Gastrocnemius medialis (tissue), 4 donors: Measurements from ENCODE around the gene GBP2. TPM values are rescaled to one million over a fixed set of nuclear protein-coding genes. Genes with fewer than 3 reads are reported as not detected.

Source experiments
- ATAC-seq, 2 donors: fragments of 150-250 bp; one replicate each; pipeline ENCODE4 v1.9.1; 2016
- DNase-seq, 2 donors: peaks; one replicate each; pipeline ENCODE4 v3.0.0-alpha.2; 2019
- H3K27ac ChIP-seq, 4 donors: fragments of 200-600 bp; sonication (generic); 1 replicate in 1 of 4; 2 replicates in 3 of 4; pipeline ENCODE4 v1.5.1; 2016 to 2018; ENCODE audit warnings: mild to moderate bottlenecking in 2 of 4, moderate library complexity in 1 of 4
- H3K27me3 ChIP-seq, 3 donors: fragments of 200-600 bp; sonication (generic) in 2 of 3; 1 replicate in 1 of 3; 2 replicates in 2 of 3; pipeline versions ENCODE4 v1.5.1 to v1.6.0; 2016 to 2019; ENCODE audit warnings: mild to moderate bottlenecking in 1 of 3, moderate library complexity in 1 of 3
- H3K36me3 ChIP-seq, 2 donors: fragments of 200-600 bp; sonication (generic) in 1 of 2; one replicate each; pipeline ENCODE4 v1.5.1; 2017 to 2018
- H3K4me1 ChIP-seq, 2 donors: fragments of 200-600 bp; sonication (generic) in 1 of 2; one replicate each; pipeline ENCODE4 v1.5.1; 2016 to 2017; ENCODE audit warnings: mild to moderate bottlenecking in 2 of 2
- H3K4me3 ChIP-seq, 4 donors: fragments of 200-600 bp; sonication (generic) in 3 of 4; 1 replicate in 1 of 4; 2 replicates in 3 of 4; pipeline ENCODE4 v1.5.1; 2016 to 2019; ENCODE audit warnings: mild to moderate bottlenecking in 2 of 4
- H3K9me3 ChIP-seq, 3 donors: fragments of 200-600 bp; sonication (generic) in 2 of 3; 1 replicate in 1 of 3; 2 replicates in 2 of 3; pipeline ENCODE4 v1.5.1; 2016 to 2019
- POLR2A ChIP-seq, 2 donors: fragments of 450-650 bp; IDR thresholded peaks; one replicate each; pipeline ENCODE4 v1.6.1; 2017; ENCODE audit warnings: antibody characterized with exemption in 2 of 2, mild to moderate bottlenecking in 2 of 2, moderate library complexity in 2 of 2
- in situ Hi-C, 4 donors: fragments of 200-750 bp; cut with MboI; loops; one replicate each; pipeline versions ENCODE4 v1.15.0 to v1.8.0; 2017; ENCODE audit warnings: low sequenced_read_pairs in 4 of 4
- intact Hi-C: fragments of 100-400 bp; cut with DNase I; formaldehyde crosslinking; loops from one replicate; pipeline ENCODE4 v1.15.1; 2023; ENCODE audit warnings: low total_unique reads
- total RNA-seq, 4 donors: library from RNA; depleted of rRNA; stranded (reverse); fragments of >200 nt; gene quantifications; one replicate each; pipeline versions ENCODE4 v1.1.0 to v1.2.3, GENCODE V29; 2016
- TF ChIP-seq, protein P1 (sequence below), 5 experiments: fragments of 450-650 bp in 3 of 5; fragments of 200-600 bp in 2 of 5; sonication (generic) in 2 of 5; IDR thresholded peaks in 4 of 5; conservative IDR thresholded peaks in 1 of 5; 1 replicate in 4 of 5; 2 replicates in 1 of 5; pipeline ENCODE4 v1.5.1; 2016 to 2019; ENCODE audit warnings: antibody characterized with exemption in 5 of 5, mild to moderate bottlenecking in 3 of 5, moderate library complexity in 3 of 5

GBP2 gene
- total RNA-seq, 4 donors from 2014 or later: 28.6 to 115 (median 56.2) TPM

DNA sequence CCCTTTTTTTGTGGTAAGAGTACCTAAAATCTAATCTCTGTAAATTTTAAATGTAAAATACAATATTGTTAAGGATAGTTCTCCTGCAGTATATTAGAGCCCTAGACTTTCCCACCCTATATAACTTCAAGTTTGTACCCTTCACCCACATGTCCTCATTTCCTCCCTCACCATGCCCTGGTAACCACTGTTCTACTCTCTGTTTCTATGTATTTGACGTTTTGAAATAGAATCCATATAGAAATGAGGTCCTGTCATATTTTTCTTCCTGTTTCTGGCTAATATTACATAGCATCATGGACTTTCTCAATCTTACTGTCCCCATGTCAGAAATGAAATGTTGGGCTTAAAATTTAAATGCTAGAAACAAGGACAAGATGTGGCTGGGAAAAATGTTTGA is 25.1 kb upstream of the GBP2 start:
- no peak for TF ChIP-seq POLR2A (IDR thresholded peaks at IDR 0.05)
- TF ChIP-seq, protein P1, sequence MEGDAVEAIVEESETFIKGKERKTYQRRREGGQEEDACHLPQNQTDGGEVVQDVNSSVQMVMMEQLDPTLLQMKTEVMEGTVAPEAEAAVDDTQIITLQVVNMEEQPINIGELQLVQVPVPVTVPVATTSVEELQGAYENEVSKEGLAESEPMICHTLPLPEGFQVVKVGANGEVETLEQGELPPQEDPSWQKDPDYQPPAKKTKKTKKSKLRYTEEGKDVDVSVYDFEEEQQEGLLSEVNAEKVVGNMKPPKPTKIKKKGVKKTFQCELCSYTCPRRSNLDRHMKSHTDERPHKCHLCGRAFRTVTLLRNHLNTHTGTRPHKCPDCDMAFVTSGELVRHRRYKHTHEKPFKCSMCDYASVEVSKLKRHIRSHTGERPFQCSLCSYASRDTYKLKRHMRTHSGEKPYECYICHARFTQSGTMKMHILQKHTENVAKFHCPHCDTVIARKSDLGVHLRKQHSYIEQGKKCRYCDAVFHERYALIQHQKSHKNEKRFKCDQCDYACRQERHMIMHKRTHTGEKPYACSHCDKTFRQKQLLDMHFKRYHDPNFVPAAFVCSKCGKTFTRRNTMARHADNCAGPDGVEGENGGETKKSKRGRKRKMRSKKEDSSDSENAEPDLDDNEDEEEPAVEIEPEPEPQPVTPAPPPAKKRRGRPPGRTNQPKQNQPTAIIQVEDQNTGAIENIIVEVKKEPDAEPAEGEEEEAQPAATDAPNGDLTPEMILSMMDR (IDR thresholded peaks at IDR 0.05 in 4 of 5, conservative IDR thresholded peaks at IDR 0.05 in 1 of 5): no peak
- H3K4me1 ChIP-seq: no peaks in the 10 kb centered on the region
- intact Hi-C loops: no loop called here
- no peak for DNase-seq
- H3K36me3 ChIP-seq: no peaks in the 10 kb centered on the region
- H3K27me3 ChIP-seq: no peaks in the 10 kb centered on the region
- in situ Hi-C loops: loop anchor here in 1 of 4 donors (10.0 kb wide), 1 partner anchor 56 kb away; no protein-coding TSS in a partner anchor
- ATAC-seq: no peak
- H3K9me3 ChIP-seq: no peaks in the 10 kb centered on the region
- H3K4me3 ChIP-seq: no peak overlapping the region
- H3K27ac ChIP-seq: no peak overlapping the region

DNA sequence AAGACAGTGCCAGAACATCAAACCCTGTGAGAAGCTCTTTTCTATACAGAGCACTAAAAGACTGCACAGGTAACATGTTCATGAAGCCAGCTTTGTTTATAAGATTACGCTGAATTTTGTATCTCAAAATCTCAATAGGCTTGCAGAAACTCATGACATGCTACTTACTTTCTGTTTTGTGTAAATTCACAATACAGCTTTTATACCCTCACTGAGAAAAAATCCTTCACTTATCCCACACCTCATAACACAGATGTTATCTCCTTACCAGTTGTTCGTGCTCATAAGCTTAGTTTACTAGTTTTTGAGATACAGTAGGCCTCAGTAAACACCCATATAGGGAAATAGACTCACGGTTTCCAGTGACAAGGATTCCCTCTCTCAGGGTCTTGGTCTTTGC is 24.1 kb upstream of the GBP2 start:
- Histone ChIP-seq H3K4me3 (no peak overlapping the region), H3K9me3 (no peaks in the 10 kb centered on the region), H3K27ac (no peak overlapping the region), H3K36me3 (no peaks in the 10 kb centered on the region), H3K4me1 (no peaks in the 10 kb centered on the region), H3K27me3 (no peaks in the 10 kb centered on the region)
- TF ChIP-seq, protein P1 (IDR thresholded peaks at IDR 0.05 in 4 of 5, conservative IDR thresholded peaks at IDR 0.05 in 1 of 5): no peak
- TF ChIP-seq POLR2A (IDR thresholded peaks at IDR 0.05): no peak
- ATAC-seq (no peak), DNase-seq (no peak)
- intact Hi-C loops: no loop called here
- in situ Hi-C loops: loop anchor here in 1 of 4 donors (10.0 kb wide), 1 partner anchor 55 kb away; no protein-coding TSS in a partner anchor

DNA sequence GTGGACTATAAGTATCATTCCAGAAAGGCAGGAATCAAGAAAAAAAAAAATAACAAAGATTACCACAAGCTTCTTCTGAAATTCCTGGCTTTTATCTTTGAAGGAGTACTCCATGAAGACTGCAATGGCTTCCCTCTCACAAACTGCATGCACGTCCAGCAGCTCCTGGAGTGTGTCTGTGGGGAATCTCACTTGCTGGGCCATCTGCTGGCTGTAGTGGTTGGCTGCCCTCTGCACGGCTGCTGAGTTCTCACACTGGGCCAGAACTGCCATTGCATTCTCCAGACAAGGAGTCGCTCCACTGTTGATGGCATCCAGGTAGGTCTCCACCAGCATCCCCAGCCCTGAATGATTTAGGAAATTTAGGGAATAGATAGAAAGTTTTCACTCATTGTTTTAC is 23.3 kb upstream of the GBP2 start:
- H3K4me3 ChIP-seq: no peak overlapping the region
- no peaks in the 10 kb centered on the region for H3K36me3 ChIP-seq
- ATAC-seq (no peak), DNase-seq (no peak)
- TF ChIP-seq, protein P1 (IDR thresholded peaks at IDR 0.05 in 4 of 5, conservative IDR thresholded peaks at IDR 0.05 in 1 of 5): peak in 1 of 5 experiments; percentile 7
- TF ChIP-seq POLR2A (IDR thresholded peaks at IDR 0.05): no peak
- no peaks in the 10 kb centered on the region for H3K9me3 ChIP-seq
- in situ Hi-C loops (no loop called here), intact Hi-C loops (no loop called here)
- H3K4me1 ChIP-seq: no peaks in the 10 kb centered on the region
- H3K27ac ChIP-seq: no peak overlapping the region
- no peaks in the 10 kb centered on the region for H3K27me3 ChIP-seq

DNA sequence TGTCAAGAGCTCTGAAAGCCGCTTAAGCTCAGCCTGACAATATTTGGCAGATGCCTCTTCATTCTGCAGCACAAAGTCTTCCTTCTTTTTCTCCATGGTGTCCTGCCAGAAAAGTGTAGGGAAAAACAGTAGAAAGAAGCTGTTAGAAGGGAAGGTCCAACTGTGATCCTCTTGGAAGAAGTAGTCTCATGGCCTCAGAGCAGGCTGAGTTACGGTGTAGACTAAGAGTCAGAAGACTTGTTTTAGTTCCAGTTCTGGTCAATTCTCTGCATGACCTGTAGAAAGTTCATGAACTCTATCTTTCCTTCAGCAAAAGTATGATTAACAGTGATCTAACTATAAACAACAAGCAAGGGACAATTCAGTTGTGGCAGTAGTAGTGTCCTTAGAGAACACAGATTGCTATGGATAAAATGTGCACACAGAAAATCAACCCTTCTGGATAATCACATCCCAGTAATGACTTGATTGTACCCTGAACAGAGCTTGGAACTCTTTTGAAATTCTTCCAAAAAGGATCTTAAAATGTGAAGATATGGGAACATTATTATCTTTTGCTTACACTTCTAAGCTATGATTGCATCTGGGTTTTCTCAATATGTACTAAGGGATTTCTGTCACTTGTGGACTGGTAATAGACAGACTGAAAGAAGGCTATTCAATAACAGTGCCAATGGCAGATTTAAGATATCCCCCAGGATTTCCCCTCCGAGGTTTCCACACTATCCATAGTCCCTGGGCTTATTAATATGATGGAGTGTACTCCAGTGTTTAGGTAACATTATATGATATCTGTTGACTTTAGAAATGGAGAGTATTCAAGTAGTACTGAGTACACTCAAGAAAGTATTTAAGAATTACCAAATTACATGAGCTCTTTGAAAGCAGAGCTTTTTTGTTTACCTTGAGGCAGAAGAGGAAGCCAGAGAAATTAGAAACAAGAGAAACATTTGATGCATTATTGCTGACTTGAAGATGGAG is 22.1 kb upstream of the GBP2 start:
- H3K4me3 ChIP-seq: no peak overlapping the region
- H3K9me3 ChIP-seq: no peaks in the 10 kb centered on the region
- TF ChIP-seq, protein P1 (IDR thresholded peaks at IDR 0.05 in 4 of 5, conservative IDR thresholded peaks at IDR 0.05 in 1 of 5): no peak
- TF ChIP-seq POLR2A (IDR thresholded peaks at IDR 0.05): no peak
- H3K4me1 ChIP-seq: no peaks in the 10 kb centered on the region
- DNase-seq: no peak
- ATAC-seq: no peak
- no peak overlapping the region for H3K27ac ChIP-seq
- intact Hi-C loops (no loop called here), in situ Hi-C loops (no loop called here)
- no peaks in the 10 kb centered on the region for H3K27me3 ChIP-seq
- H3K36me3 ChIP-seq: no peaks in the 10 kb centered on the region
